Caco-2 (cell line): ENCODE measurements around the gene ANO10. TPM values are rescaled to one million over a fixed set of nuclear protein-coding genes. Genes with fewer than 3 reads are reported as not detected.

Source experiments
- BruUV-seq: library from RNA; stranded (reverse); fragments of 400-500 nt; replicated peaks from 2 replicates; lab custom pipeline; 2021; lab: Mats Ljungman, UMichigan
- CTCF ChIA-PET: fragments of 300-600 bp; sonication (Branson Sonifier 250); formaldehyde crosslinking; loops from one replicate; lab custom pipeline; 2022; ENCODE audit warnings: antibody characterized with exemption; lab: Charles Lee
- POLR2A ChIA-PET: fragments of 300-600 bp; sonication (Branson Sonifier 250); formaldehyde crosslinking; loops from one replicate; lab custom pipeline; 2022; ENCODE audit warnings: antibody characterized with exemption; lab: Charles Lee
- DNase-seq, 2 experiments: peaks; one replicate each; pipeline versions ENCODE4 v3.0.0 to v3.0.0-alpha.2; 2020 to 2022
- H3K27me3 ChIP-seq: replicated peaks from 2 replicates; pipeline ENCODE4 v1.6.0; 2011; ENCODE audit warnings: low read length; ENCODE audit not compliant: control insufficient read depth, insufficient read depth
- H3K36me3 ChIP-seq: 2 replicates; pipeline ENCODE4 v1.5.1; 2011; ENCODE audit warnings: low read length; ENCODE audit not compliant: control insufficient read depth, insufficient read depth
- H3K4me1 ChIP-seq: fragments of 250-450 bp; sonication (Bioruptor Pico); 2 replicates; pipeline ENCODE4 v1.5.1; 2020; ENCODE audit warnings: mild to moderate bottlenecking
- H3K4me3 ChIP-seq: 2 replicates; pipeline ENCODE4 v1.5.1; 2011; ENCODE audit warnings: low read depth, mild to moderate bottlenecking, control low read depth, low read length
- H3K9me3 ChIP-seq: fragments of 250-450 bp; sonication (Bioruptor Pico); 2 replicates; pipeline ENCODE4 v1.5.1; 2020; ENCODE audit warnings: mild to moderate bottlenecking, moderate library complexity
- H3K27ac Mint-ChIP-seq: one replicate; pipeline ENCODE4 v1.8.0; 2022; ENCODE audit warnings: mixed read lengths; ENCODE audit not compliant: unreplicated experiment
- H3K27me3 Mint-ChIP-seq: one replicate; pipeline ENCODE4 v1.8.0; 2022; ENCODE audit warnings: mixed read lengths; ENCODE audit not compliant: insufficient read depth, unreplicated experiment
- H3K36me3 Mint-ChIP-seq: one replicate; pipeline ENCODE4 v1.8.0; 2022; ENCODE audit warnings: mild to moderate bottlenecking, mixed read lengths; ENCODE audit not compliant: insufficient read depth, unreplicated experiment
- H3K4me1 Mint-ChIP-seq: one replicate; pipeline ENCODE4 v1.8.0; 2022; ENCODE audit warnings: low read depth, mixed read lengths; ENCODE audit not compliant: unreplicated experiment
- H3K4me3 Mint-ChIP-seq: one replicate; pipeline ENCODE4 v1.8.0; 2022; ENCODE audit warnings: mild to moderate bottlenecking, moderate library complexity, mixed read lengths; ENCODE audit not compliant: unreplicated experiment
- H3K9me3 Mint-ChIP-seq: one replicate; pipeline ENCODE4 v1.8.0; 2022; ENCODE audit warnings: mixed read lengths; ENCODE audit not compliant: unreplicated experiment
- intact Hi-C: fragments of 100-400 bp; cut with micrococcal nuclease; formaldehyde crosslinking; loops from one replicate; pipeline ENCODE4 v1.10.0; 2022; ENCODE audit not compliant: unreplicated experiment
- total RNA-seq: library from RNA; stranded (reverse); gene quantifications from 2 replicates; pipeline ENCODE4 v1.2.3, GENCODE V29; 2022
- TF ChIP-seq, protein P1 (sequence below), 2 experiments: fragments of 200-600 bp in 1 of 2; IDR thresholded peaks; 1 replicate in 1 of 2; 2 replicates in 1 of 2; pipeline versions ENCODE4 v1.5.1 to v1.8.0; 2011 to 2022; ENCODE audit warnings: antibody characterized with exemption in 1 of 2, control low read depth in 1 of 2, inconsistent platforms in 1 of 2, low read depth in 1 of 2, low read length in 1 of 2, mild to moderate bottlenecking in 1 of 2, moderate library complexity in 1 of 2; ENCODE audit not compliant: insufficient read depth in 1 of 2, severe bottlenecking in 1 of 2, unreplicated experiment in 1 of 2

Gene ANO10
- total RNA-seq, 1 experiment from 2014 or later = 24.1 TPM

GRCh38 chr3:43388915-43389314, 232.9 kb downstream of the ANO10 start:
- intact Hi-C loops = no loop called here
- H3K9me3 Mint-ChIP-seq = no peaks in the 10 kb centered on the region
- H3K4me1 Mint-ChIP-seq = no peaks in the 10 kb centered on the region
- H3K27me3 Mint-ChIP-seq = no peaks in the 10 kb centered on the region
- Histone ChIP-seq H3K27me3 (no peaks in the 10 kb centered on the region), H3K36me3 (no peaks in the 10 kb centered on the region), H3K4me3 (no peak overlapping the region), H3K9me3 (no peaks in the 10 kb centered on the region), H3K4me1 (no peaks in the 10 kb centered on the region)
- TF ChIP-seq, protein P1, sequence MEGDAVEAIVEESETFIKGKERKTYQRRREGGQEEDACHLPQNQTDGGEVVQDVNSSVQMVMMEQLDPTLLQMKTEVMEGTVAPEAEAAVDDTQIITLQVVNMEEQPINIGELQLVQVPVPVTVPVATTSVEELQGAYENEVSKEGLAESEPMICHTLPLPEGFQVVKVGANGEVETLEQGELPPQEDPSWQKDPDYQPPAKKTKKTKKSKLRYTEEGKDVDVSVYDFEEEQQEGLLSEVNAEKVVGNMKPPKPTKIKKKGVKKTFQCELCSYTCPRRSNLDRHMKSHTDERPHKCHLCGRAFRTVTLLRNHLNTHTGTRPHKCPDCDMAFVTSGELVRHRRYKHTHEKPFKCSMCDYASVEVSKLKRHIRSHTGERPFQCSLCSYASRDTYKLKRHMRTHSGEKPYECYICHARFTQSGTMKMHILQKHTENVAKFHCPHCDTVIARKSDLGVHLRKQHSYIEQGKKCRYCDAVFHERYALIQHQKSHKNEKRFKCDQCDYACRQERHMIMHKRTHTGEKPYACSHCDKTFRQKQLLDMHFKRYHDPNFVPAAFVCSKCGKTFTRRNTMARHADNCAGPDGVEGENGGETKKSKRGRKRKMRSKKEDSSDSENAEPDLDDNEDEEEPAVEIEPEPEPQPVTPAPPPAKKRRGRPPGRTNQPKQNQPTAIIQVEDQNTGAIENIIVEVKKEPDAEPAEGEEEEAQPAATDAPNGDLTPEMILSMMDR (IDR thresholded peaks at IDR 0.05; ENCODE audit: insufficient read depth in 1 of 2, low read depth in 1 of 2, low read length in 1 of 2, severe bottlenecking in 1 of 2, unreplicated experiment in 1 of 2) = no peak
- H3K36me3 Mint-ChIP-seq = no peaks in the 10 kb centered on the region
- no TSS peak for BruUV-seq
- H3K4me3 Mint-ChIP-seq = no peak overlapping the region
- DNase-seq = no peak
- no peak overlapping the region for H3K27ac Mint-ChIP-seq
- POLR2A ChIA-PET = no interaction called here
- CTCF ChIA-PET = no interaction called here

GRCh38 chr3:43388175-43388574, 233.6 kb downstream of the ANO10 start:
- Histone ChIP-seq H3K4me1 (no peaks in the 10 kb centered on the region), H3K36me3 (no peaks in the 10 kb centered on the region), H3K9me3 (no peaks in the 10 kb centered on the region), H3K27me3 (no peaks in the 10 kb centered on the region), H3K4me3 (no peak overlapping the region)
- H3K4me3 Mint-ChIP-seq = no peak overlapping the region
- CTCF ChIA-PET = no interaction called here
- intact Hi-C loops = no loop called here
- POLR2A ChIA-PET = no interaction called here
- H3K27me3 Mint-ChIP-seq = no peaks in the 10 kb centered on the region
- H3K9me3 Mint-ChIP-seq = no peaks in the 10 kb centered on the region
- no peak overlapping the region for H3K27ac Mint-ChIP-seq
- no peaks in the 10 kb centered on the region for H3K4me1 Mint-ChIP-seq
- BruUV-seq = no TSS peak
- H3K36me3 Mint-ChIP-seq = no peaks in the 10 kb centered on the region
- TF ChIP-seq, protein P1 (IDR thresholded peaks at IDR 0.05; ENCODE audit: insufficient read depth in 1 of 2, low read depth in 1 of 2, low read length in 1 of 2, severe bottlenecking in 1 of 2, unreplicated experiment in 1 of 2) = no peak
- DNase-seq = no peak

- DNase-seq = no peak
- Mint-ChIP-seq H3K36me3 (no peaks in the 10 kb centered on the region), H3K27ac (no peak overlapping the region), H3K27me3 (no peaks in the 10 kb centered on the region), H3K4me1 (no peaks in the 10 kb centered on the region), H3K4me3 (no peak overlapping the region), H3K9me3 (peaks cover 16% of the 10 kb centered on the region)
- intact Hi-C loops = loop anchor here (5.0 kb wide), 1 partner anchor 157 kb away; no protein-coding TSS in a partner anchor
- BruUV-seq = no TSS peak
- H3K4me1 ChIP-seq = no peaks in the 10 kb centered on the region
- TF ChIP-seq, protein P1 (IDR thresholded peaks at IDR 0.05; ENCODE audit: insufficient read depth in 1 of 2, low read depth in 1 of 2, low read length in 1 of 2, severe bottlenecking in 1 of 2, unreplicated experiment in 1 of 2) = no peak
- H3K9me3 ChIP-seq = no peaks in the 10 kb centered on the region
- H3K27me3 ChIP-seq = no peaks in the 10 kb centered on the region
- H3K36me3 ChIP-seq = no peaks in the 10 kb centered on the region
- POLR2A ChIA-PET = no interaction called here
- no peak overlapping the region for H3K4me3 ChIP-seq
- CTCF ChIA-PET = interaction anchor here (0.6 to 1.2 kb wide), 2 partner anchors 163 to 217 kb away, joined by 3 read pairs; no protein-coding TSS in a partner anchor
Observed at GRCh38 chr3:43379343-43379742, 242.5 kb downstream of the ANO10 start.
